A673 (cell line): ENCODE measurements around the gene NDUFAF5.

Source experiments
- CTCF ChIP-seq: fragments of 300-800, 200-600 bp; sonication (generic); conservative IDR thresholded peaks from 2 replicates; pipeline ENCODE4 v1.5.1; 2017; ENCODE audit warnings: low read depth, mild to moderate bottlenecking, antibody characterized with exemption, low read length, moderate library complexity, mixed read lengths
- EZH2 ChIP-seq: fragments of 200-600 bp; sonication (generic); IDR thresholded peaks from 2 replicates; pipeline ENCODE4 v1.6.1; 2017; ENCODE audit warnings: borderline replicate concordance, low read depth, mild to moderate bottlenecking, mixed read lengths, antibody characterized with exemption, low read length; ENCODE audit not compliant: poor library complexity, severe bottlenecking

GRCh38 chr20:13749811-13750210 lies 35.0 kb upstream of the NDUFAF5 start:
- TF ChIP-seq CTCF (no peak), EZH2 (no peak)
